Stimulated activated CD4-positive, alpha-beta T cell treated with anti-CD3 and anti-CD28 coated beads, Interleukin-2, amount 100 ng/mL, for 4 hours (primary cell): Measurements from ENCODE around the gene CENPU.
A peak's percentile ranks its signal among the peaks of the same experiment; 100 is the strongest.
"Not testable (repeated sequence)": the region's sequence is repeated elsewhere in the genome, so short reads cannot be mapped to it uniquely, and the experiment has no call there.

Experiments
- DNase-seq: peaks from one replicate; pipeline ENCODE4 v3.0.0-alpha.2; 2020; ENCODE audit warnings: low read depth

The CENPU gene, protein sequence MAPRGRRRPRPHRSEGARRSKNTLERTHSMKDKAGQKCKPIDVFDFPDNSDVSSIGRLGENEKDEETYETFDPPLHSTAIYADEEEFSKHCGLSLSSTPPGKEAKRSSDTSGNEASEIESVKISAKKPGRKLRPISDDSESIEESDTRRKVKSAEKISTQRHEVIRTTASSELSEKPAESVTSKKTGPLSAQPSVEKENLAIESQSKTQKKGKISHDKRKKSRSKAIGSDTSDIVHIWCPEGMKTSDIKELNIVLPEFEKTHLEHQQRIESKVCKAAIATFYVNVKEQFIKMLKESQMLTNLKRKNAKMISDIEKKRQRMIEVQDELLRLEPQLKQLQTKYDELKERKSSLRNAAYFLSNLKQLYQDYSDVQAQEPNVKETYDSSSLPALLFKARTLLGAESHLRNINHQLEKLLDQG

DNA sequence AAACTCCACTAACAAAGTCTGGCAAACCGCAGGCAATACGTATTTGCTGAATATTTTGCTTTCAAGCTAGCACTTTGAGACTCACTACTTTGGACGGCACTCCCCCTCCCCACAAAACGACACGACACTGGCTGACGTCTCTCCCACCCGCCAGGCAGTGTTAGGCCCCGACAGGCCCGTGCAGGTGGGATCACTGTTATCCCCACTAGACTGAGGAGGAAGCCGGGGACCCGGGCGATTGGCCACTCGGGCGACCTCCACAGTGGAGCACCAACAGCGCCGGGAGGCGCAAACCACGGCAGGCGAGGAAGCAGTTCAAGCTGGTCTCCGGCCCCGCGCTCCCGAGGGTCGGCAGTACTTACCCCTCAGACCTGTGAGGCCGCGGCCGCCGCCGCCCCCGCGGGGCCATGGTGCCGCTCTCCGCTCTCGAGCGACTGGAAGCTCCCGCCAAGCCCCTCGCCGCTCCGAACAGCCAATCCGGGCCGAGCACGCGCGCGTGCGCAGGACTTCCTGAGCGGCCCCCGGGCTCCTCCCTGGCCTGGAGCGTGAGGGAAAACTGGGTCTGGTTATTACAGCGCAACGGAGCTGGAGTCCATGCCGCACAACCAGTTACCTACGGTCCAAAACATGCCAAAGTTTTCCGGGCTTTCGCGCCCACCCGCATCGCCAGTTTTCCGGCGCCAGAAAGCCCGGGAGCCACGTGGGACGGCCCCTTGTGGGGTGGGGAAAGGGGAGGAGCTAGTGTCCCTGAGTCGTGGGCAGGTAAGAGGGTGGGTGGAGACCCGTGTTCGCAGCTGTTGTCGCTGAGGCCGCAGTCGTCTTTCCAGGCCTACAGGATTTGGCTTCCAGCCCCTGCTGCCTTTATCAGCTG, at the start of gene CENPU:
Gene CENPU (minus strand): TSS at position 443 of the 871 bp plus-strand sequence. CDS start 34 bp downstream, at position 409.
- peak; percentile 89 for DNase-seq

DNA sequence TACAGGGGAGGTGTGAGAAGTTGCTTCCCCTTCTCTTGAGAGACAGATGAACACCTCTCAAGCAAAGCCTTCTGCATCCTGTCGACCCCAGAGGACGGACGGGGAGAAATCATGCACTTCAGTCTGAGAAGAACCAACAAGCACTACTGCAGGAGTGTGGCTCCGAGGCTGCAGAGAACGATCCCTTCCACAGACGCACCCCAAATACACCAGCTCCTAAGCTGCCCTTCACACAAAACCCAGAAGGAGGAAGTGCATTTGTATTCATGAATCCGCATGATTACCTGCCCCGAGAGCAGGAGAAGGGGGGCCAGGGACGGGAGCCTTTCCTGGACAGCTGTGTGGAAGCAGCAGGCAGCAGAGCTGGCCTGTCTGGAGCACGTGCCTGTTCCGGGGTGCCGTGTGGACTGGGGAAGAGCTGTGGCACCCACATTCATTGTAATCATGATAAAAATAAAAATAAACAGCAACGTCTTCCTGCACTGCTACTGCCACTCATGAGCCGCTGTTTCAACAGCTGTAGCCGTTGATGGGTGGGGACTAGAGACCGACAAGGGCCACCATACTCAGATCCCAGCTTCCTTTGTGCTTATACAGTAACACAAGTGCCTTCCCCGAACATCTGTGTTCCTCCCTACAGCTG, 49.0 kb upstream of the CENPU start:
- no peak for DNase-seq

DNA sequence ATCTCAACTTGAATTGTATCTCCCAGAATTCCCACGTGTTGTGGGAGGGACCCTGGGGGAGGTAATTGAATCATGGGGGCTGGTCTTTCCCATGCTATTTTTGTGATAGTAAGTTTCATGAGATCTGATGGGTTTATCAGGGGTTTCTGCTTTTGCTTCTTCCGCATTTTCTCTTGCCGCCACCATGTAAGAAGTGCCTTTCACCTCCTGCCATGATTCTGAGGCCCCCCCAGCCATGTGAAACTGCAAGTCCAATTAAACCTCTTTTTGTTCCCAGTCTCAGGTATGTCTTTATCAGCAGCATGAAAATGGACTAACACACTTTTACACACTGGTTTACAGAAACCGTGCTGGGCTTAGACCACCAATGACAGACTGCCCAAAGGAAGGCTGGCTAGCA, 45.3 kb upstream of the CENPU start:
- DNase-seq, result not testable (repeated sequence)

DNA sequence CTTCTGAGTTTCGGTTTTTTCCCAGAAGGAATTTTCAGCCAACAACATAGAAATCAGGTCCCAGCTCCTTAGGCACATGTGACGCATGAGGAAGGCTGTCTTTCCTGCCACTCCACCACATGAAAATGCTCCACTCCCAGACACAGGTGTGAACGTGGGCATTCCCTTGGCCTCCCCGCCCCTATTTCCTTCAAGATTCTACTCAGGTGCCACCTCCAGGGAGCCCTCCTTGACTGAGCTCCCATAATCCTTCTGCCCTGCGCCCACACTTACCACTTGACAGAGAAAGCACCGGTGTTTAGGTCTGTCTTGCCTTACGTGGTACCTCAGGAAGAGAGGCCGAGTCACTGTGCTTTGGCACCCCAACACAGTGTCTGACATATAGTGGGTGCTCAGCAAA, 44.4 kb upstream of the CENPU start:
- no peak for DNase-seq

DNA sequence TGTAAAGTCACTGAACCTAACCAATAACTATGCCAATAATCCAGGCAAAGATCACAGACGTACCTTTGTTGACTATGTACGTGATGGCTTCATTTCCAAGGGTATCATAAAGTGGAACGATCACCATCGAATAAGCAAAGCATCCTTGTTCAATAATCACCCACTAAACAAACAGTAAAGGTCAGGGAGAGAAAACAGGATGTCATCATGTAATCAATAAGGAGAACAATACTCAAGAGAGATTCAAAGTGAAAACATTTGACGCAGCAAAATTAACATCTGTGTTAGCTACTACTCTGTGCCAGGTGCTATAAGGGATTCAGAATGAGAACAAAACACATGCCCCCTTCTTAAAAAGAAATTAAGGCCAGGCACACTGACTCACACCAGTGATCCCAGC, 42.9 kb upstream of the CENPU start:
- DNase-seq, result no peak

DNA sequence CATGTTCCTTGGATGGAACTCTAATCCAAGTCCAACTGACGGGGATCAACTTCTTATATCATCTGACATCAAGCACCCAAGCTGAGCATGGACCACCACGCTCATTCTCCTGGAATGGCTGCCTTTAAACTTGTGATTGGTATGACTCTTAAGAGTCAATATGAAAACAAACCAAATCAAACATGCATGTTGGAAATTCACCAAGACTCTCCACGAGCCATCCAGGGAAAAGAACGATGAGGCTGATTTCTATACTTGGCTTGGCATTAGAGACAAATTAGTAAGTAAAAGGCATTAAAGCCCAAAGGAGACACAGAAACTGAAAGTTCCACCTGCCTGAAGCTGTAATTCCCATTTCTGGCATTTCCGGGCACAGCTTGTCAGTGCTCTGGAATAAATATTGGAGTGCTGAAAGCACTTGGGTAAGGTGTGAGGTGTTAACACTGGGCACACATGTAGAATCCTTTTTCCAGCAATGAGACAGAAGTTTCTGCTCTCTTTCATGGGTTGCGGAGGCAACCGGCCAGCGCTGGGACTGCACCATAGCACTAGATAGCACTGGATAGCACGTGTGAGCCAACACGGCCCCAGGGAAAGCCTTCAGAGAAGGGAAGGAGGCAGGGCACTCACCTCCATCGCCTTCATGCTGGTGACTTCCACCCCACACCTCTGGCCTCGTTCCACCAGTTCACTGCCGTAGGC, 42.1 kb upstream of the CENPU start:
- DNase-seq, result no peak

DNA sequence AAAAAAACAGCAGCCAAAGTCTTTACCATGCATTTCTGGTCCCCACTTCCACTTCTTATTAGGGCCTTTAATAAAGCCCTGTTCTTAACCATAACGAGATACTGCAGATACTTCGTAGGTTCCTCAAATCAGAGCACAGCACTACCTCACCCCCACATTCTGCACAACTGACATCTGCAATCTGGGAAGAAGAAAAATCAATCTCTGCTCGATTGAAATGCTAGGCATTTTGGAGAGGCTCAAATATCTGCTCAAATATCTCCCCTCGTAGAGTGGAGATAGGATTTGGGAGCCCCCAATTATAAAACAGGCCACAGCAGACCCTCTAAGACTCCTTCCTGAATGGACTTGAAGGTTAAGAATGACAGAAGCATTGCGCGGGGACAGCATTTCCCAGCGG, 40.3 kb upstream of the CENPU start:
- no peak for DNase-seq

DNA sequence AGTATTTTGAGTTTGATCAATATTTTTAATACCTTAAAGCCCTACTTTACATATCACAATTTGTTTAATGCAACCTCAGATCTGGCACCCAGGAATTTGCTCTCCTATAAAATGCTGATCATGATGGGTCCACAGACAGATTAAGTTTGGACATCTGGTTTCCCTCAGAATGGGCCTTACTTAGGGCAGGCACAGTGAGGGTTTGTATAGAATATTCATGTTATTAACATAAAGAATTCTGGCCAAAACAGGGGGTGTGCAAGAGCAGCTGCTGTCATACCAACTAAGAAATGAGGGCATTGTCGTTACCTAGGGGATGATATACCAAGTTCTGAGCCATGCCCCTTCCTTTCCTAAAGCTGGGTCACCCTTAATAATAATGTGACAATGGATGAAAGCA, 37.5 kb upstream of the CENPU start:
- DNase-seq, result no peak

DNA sequence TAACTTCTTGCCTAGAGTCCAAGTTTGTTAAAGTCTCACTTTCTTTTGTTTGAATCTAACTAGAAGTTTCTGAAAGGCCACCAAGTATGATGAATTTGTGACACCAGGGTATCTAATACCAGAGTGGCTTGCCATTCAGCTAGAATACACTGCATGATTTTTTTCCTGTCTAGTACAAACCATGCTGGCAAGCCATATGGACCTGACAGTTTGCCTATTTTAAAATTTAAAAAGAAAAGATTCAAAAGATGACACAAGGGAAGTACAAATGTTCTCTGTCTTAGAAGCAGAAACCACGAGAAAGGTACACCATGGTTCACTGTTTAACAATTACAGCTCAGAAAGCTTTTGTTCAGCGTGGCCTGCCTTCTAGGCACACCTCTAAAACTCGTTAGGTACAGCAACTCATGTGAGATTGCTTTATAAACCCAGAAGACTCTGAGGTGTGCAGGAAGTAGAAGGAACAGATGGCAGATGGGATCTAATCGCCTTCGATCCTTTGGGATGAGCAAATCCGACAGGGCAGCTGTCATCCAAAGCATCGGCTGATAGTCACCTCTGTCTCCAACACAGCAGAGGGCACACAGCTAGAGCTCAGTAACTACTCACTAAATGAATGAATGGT, 35.4 kb upstream of the CENPU start:
- no peak for DNase-seq

DNA sequence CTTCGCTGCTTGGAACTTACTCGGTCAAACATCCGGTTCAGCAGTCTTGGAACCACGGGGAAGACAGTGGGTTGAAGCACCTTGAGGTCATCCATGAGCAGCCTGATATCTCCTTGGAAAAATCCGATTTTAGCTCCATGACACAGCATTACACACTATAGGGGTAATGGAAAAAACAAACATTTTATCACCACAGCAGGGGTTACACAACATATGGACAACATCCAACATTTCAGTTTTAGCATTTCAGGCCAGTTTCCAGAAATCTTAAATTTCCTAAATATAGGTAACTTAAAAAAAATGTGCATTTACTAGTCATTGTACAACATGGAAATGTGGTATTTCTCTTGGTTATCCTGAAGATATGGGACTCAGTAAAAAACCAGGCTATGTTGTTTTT, 34.4 kb upstream of the CENPU start:
- DNase-seq, result no peak

DNA sequence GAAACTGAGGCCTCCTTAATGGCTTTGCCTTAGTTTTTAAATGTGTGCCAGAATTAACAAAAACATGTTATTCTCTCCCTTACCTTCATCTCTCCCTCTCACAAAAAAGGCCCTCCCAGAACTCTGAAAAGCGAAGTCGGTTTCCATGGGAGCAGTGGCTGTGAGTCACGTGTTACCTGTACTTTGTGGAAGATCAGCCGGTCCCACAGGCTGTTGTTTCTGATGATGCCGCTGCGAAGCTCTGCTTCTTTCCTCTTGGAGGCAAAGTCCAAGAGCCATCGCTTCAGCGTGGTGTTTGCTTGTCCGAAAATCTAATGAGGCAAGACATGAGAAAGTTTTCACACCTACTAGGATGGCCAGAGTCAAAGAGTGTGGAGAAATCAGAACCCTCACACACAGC, 32.5 kb upstream of the CENPU start:
- DNase-seq, result no peak

DNA sequence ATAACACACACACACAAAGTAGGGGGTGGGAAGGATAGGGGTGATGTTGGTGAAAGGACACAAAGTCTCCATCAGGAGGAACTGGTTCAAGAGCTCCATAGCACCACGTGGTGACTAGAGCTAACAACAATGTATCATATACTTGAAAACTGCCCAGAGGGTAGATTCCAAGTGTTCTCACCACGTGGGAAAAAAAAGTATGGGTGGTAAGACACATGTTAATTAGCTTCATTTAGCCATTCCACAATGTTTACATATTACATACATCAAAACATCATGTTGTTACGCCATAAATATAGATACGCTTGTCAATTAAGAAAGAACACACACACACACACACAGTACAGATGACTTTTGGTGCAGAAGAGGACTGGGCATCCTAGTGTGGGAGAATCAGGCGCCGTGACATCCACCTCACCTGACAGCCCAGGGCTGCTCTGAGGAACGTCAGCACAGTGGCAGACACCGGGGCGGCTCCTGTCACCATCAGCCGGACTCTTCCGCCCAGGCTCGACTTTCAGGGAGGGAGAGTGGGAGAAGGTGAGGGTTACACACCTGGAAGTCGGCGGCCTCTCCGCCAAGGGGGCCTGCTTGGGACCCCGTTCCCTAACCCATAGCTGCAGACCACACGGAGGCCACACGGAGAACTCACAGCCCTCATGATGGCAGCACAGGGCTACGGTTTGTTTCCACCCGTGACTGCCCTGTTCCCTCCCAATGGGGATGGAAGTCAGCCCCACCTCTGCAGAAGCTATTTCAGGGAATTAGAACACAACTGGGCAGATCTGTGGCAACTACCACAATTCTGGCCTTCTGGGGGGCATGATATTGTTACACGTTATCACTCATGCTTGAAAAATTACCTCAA, 31.8 kb upstream of the CENPU start:
- no peak for DNase-seq

DNA sequence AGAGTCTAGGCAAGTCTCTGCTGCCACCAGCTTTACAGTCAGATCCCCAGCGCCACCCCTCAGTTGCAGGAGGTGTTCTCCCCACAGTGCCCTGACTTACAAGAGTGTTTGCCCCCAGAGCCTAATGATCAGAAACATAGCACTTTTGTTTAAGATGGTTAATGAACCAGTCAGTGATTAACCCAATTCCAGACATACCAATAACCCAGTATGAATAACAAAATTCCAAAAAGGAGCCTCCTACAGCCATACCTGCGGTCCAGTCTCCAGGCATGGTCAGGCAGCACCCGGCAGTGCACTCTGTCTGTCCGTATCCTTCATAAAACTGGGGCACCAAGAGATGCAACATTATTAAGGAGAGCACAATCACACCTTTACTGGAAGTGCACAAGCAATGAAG, 30.7 kb upstream of the CENPU start:
- DNase-seq, result no peak

DNA sequence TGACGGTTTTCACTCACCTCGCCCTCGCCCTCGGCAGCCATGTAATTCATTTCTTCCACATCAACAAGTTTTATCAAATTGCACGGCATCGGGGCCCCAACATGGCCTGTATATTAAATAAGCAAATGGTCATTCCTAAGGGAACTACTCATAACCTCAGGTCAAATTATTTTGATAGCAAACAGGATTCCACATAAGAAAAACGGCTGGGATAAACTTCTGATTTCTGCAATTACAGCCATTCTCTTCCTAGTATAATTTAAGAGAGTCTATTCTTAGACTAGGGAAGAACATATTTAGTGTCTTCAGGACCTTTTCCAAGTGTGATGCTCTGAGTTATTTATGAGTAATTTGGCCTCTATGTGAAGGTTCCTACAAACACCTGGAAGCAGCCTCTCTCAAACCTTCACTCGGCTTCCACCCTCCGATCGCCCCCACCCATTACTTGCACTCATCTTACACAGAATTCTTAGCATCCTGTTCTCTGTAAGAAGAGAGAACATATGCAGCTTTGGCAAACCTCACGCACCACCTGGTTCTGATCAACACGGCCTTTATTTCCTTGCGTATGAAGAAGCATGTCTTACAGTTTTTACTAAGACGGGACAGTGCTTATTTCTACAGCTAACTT, 29.4 kb upstream of the CENPU start:
- no peak for DNase-seq

DNA sequence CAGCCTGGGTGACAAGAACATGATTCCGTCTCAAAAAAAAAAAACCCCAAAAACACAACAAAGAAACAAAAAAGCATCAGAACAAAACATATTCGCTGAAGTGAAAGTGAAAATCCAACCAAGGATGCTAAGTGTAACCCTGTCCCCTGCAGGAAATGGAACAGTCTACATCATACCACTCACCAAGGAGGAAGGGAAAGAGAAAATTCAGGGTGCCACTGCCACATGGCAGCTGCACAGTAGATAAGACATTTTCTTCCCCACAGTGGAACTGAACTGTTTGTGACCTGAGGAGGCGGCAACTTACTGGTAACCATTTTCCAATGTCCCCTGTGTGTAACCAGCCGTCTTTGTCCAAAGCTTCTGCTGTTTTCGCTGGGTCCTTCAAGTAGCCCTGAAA, 28.2 kb upstream of the CENPU start:
- DNase-seq, result peak; percentile 33

DNA sequence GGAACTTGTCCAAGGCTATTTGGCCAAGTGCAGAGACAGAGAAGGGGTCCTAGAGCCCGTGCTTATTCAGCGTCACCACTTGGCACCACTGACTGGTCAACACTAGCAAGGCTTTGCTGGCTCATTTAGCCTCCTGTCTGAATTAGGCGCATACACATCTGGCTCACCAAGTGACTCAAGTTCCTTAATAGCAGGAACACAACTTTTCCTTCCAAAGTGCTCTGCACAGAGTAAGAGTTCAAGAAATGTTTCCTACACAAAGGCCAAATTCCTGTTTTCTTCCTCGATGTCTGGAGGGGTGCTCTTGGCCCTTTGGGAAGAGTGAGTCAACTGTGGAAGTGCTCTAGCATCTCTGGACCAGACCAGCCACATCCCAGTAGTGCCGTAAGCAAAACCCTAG, 26.8 kb upstream of the CENPU start:
- no peak for DNase-seq

DNA sequence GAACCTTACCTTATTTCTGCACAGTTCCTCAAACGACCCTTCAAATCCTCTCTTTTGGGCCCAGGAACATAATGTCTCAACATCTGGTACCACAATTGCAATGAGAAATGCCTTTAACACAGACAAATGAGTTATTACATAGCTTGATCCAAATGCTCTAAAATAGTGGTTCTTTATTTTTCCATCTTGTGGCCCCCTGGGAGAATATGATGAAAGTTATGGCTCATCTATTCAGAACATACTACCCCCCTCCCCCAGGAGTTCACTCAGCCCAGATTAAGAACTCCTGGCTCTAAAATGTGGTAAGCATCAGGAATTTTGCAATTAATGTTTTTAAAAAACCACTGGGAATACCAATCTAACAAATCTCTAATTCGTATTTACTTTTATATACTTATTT, 23.9 kb upstream of the CENPU start:
- no peak for DNase-seq

DNA sequence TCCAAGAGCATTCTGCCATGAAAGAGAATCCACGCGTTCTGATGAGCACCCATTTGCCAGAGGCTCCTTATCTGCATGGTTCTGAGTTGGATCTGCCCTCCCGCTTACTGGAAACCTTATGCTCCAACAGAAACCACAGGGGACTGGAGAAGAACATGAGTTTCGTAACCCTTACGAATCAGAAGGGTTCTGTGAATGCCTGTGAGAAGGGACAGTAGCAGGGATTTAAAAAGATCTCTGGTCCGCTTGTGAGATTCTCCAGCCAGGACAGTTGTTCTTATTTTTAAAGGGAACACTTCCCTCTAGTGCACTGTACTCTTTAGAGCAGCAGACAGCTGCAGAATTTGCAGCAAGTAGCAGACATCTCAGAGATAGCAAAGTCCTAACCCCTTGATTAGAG, 22.5 kb upstream of the CENPU start:
- DNase-seq, result no peak

DNA sequence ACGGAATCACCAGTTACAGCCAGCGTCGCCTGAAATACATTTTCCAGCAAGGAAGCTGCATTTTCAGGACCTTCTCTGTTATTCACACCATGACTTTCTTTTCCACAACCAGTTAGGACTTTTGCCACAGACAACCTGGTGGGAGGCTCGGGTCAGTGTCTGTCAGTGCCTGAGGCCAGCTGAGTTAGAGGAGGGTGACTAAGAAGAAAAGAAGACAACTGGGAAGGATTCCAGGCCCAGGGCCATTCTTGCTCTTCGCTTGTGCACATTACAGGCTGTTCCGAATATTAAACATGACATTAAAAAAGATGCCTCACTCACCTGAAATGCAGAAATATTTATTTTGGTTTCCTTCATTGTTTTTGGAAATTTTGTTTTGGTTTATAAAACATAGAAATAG, 21.4 kb upstream of the CENPU start:
- DNase-seq, result no peak
